ENCODE data around the gene PAQR6. TPM values are rescaled to one million over a fixed set of nuclear protein-coding genes. Genes with fewer than 3 reads are reported as not detected.

Gene PAQR6
- total and polyA plus RNA-seq, 4 donors = 0.22 to 0.85 (median 0.49) TPM

- no peaks in the 10 kb centered on the region for H3K27me3 ChIP-seq (ENCODE audit: control insufficient read depth in 4 of 4, insufficient read depth in 4 of 4, low read length in 3 of 4)
- peaks cover 10 to 53% (median 31%) of the 10 kb centered on the region in 4 donors for H3K36me3 ChIP-seq (ENCODE audit: control insufficient read depth in 4 of 4, insufficient read depth in 3 of 4, low read depth in 1 of 4, low read length in 3 of 4)
- H3K9me3 ChIP-seq (ENCODE audit: control insufficient read depth in 4 of 4, low read length in 3 of 4) = no peaks in the 10 kb centered on the region
- H3K27ac ChIP-seq (ENCODE audit: low read depth in 1 of 2, low read length in 2 of 2) = no peak overlapping the region
- no peaks in the 10 kb centered on the region for H3K4me1 ChIP-seq (ENCODE audit: control insufficient read depth in 4 of 4, insufficient read depth in 4 of 4, low read length in 3 of 4)
- 97% methylated on average over 12 of the region's 12 CpGs for WGBS
- H3K9ac ChIP-seq (ENCODE audit: low read depth in 1 of 2, low read length in 2 of 2) = no peak overlapping the region
- TF ChIP-seq HNF4A (conservative IDR thresholded peaks at IDR 0.05) (no peak), SP1 (IDR thresholded peaks at IDR 0.05) (no peak), EGR1 (IDR thresholded peaks at IDR 0.05; ENCODE audit: low read depth in 2 of 2) (no peak), FOXA2 (IDR thresholded peaks at IDR 0.05) (no peak), ZBTB33 (IDR thresholded peaks at IDR 0.05) (no peak), GABPA (IDR thresholded peaks at IDR 0.05 in 1 of 2, conservative IDR thresholded peaks at IDR 0.05 in 1 of 2) (no peak), JUND (IDR thresholded peaks at IDR 0.05) (no peak), RXRA (IDR thresholded peaks at IDR 0.05) (no peak), NR2F2 (IDR thresholded peaks at IDR 0.05) (no peak)
- DNase-seq (ENCODE audit: low spot score) = no peak
- no peak overlapping the region for H3K4me3 ChIP-seq (ENCODE audit: low read depth in 1 of 3, low read length in 3 of 3)
These were observed 11.7 kb downstream of the PAQR6 start for GRCh38 chr1:156236164-156236563.

DNA sequence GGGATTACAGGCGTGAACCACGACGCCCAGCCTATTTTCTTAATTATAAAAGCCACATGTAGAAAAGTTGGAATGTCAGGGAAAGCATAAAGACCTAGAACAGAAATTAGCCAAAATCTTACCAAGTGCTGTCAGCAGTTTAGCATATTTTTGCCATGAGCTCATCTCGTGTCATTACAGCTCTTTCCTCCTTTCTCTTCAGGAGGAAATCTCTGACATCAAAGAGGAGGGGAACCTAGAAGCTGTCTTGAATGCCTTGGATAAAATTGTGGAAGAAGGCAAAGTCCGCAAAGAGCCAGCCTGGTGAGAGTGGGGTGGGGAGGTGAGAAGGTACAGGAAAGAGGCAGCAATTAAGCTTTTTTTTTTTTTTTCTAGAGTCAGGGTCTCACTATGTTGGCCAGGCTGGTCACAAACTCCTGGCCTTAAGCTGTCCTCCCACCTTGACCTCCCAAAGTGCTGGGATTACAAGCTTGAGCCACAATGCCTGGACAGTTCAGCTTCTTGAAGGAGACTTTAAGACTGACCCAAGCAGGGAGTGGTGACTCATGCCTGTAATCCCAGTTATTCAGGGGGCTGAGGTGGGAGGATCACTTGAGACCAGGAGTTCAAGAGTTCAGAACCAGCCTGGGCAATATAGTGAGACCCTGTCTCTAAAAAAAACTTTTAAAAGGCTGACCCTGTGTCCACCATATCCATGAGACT is 14.3 kb downstream of the PAQR6 start:
- Histone ChIP-seq H3K4me3 (ENCODE audit: low read depth in 1 of 3, low read length in 3 of 3) (no peak overlapping the region), H3K27ac (ENCODE audit: low read depth in 1 of 2, low read length in 2 of 2) (no peak overlapping the region), H3K4me1 (ENCODE audit: control insufficient read depth in 4 of 4, insufficient read depth in 4 of 4, low read length in 3 of 4) (no peaks in the 10 kb centered on the region), H3K9ac (ENCODE audit: low read depth in 1 of 2, low read length in 2 of 2) (no peak overlapping the region), H3K36me3 (ENCODE audit: control insufficient read depth in 4 of 4, insufficient read depth in 3 of 4, low read depth in 1 of 4, low read length in 3 of 4) (peaks cover 10 to 50% (median 24%) of the 10 kb centered on the region in 4 donors), H3K9me3 (ENCODE audit: control insufficient read depth in 4 of 4, low read length in 3 of 4) (no peaks in the 10 kb centered on the region), H3K27me3 (ENCODE audit: control insufficient read depth in 4 of 4, insufficient read depth in 4 of 4, low read length in 3 of 4) (no peaks in the 10 kb centered on the region)
- DNase-seq (ENCODE audit: low spot score) = no peak
- TF ChIP-seq MAX (IDR thresholded peaks at IDR 0.05) (no peak), TAF1 (conservative IDR thresholded peaks at IDR 0.05) (no peak), NR2F2 (IDR thresholded peaks at IDR 0.05) (no peak), REST (IDR thresholded peaks at IDR 0.05) (no peak), GABPA (IDR thresholded peaks at IDR 0.05 in 1 of 2, conservative IDR thresholded peaks at IDR 0.05 in 1 of 2) (no peak), EGR1 (IDR thresholded peaks at IDR 0.05; ENCODE audit: low read depth in 2 of 2) (no peak), FOXA1 (IDR thresholded peaks at IDR 0.05) (no peak), RAD21 (IDR thresholded peaks at IDR 0.05) (no peak), RXRA (IDR thresholded peaks at IDR 0.05) (no peak), SP1 (IDR thresholded peaks at IDR 0.05) (no peak), JUND (IDR thresholded peaks at IDR 0.05) (no peak)
- TF ChIP-seq, protein P1, sequence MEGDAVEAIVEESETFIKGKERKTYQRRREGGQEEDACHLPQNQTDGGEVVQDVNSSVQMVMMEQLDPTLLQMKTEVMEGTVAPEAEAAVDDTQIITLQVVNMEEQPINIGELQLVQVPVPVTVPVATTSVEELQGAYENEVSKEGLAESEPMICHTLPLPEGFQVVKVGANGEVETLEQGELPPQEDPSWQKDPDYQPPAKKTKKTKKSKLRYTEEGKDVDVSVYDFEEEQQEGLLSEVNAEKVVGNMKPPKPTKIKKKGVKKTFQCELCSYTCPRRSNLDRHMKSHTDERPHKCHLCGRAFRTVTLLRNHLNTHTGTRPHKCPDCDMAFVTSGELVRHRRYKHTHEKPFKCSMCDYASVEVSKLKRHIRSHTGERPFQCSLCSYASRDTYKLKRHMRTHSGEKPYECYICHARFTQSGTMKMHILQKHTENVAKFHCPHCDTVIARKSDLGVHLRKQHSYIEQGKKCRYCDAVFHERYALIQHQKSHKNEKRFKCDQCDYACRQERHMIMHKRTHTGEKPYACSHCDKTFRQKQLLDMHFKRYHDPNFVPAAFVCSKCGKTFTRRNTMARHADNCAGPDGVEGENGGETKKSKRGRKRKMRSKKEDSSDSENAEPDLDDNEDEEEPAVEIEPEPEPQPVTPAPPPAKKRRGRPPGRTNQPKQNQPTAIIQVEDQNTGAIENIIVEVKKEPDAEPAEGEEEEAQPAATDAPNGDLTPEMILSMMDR (IDR thresholded peaks at IDR 0.05; ENCODE audit: low read depth, low read length, missing input control) = no peak
- 90% methylated on average over 5 of the region's 5 CpGs for WGBS

All from liver (tissue), 9 donors.